ENCODE measurements around the gene MALAT1.
A peak's percentile ranks its signal among the peaks of the same experiment; 100 is the strongest.

The MALAT1 gene

DNA sequence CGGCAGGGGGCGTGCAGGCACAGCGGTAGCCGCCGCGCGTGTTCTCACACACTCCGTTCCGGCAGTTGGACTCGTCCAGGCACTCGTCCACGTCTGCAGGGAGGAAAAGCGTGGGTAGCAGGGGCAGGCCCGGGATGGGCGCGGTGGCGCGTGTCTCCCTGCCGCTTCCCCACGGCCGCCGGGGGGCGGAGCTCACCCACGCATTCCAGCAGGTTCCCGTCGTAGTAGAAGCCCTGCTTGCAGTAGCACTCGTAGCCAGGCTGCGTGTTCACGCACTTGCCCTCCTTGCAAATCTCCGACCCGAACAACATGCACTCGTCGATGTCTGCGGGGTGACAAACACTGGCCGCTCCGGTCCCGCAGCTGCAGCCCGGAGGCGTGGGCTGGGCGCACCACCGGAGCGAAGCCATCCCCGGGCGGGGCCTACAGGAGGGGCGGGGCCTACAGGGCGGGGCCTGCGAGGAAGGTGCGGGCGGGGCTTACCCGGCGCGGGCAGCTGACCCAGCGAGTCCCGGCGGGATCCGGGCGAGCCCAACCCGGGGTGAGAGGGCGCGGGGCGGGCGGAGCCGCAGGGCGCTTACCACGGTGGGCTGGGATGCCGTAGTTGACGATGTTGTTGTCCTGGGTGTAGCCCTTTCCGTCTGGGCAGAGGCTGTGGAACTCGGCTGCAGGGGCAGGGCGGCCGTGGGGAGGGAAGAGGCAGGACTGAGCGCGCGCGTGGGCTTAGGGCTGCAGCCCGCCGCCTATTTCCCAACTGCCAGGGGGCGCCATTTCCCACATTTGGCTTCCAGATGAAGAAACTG lies 41.6 kb downstream of the MALAT1 start:
- peak; percentile 79 for DNase-seq (ENCODE audit: low read depth)

GRCh38 chr11:65541093-65541982 lies 42.5 kb downstream of the MALAT1 start:
- DNase-seq (ENCODE audit: low read depth), result no peak

DNA sequence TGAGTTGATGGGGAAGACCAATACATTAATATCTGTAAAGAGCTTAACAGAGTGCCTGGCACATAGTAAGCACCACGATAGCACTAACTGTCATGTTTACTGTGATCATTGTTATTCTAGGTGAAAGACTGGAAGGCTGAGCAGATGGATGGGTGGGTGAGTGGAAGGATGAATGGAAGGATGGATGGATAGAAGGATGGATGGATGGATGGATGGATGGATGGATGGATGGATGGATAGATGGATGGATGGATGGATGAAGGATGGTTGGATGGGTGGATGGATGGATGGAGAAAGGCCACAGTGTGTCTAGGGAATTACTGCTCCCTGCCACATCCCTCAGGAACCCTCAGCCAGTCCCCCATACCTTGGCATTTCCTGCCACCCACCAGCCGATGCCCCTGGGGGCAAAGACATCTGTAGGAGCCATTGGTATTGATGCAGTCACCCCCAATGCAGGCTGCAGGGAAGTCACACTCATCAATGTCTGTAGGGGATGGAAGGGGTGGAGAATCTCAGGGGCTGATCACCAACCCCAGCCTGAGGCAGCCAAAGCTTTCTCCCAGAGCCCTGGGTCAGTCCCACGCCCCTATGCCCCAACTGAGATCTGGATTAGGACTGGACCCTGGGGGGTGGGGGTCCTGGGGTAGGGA lies 44.0 kb downstream of the MALAT1 start:
- no peak for DNase-seq (ENCODE audit: low read depth)

- DNase-seq (ENCODE audit: low read depth), result no peak
Measured at GRCh38 chr11:65545853-65546216, 47.0 kb downstream of the MALAT1 start.

DNA sequence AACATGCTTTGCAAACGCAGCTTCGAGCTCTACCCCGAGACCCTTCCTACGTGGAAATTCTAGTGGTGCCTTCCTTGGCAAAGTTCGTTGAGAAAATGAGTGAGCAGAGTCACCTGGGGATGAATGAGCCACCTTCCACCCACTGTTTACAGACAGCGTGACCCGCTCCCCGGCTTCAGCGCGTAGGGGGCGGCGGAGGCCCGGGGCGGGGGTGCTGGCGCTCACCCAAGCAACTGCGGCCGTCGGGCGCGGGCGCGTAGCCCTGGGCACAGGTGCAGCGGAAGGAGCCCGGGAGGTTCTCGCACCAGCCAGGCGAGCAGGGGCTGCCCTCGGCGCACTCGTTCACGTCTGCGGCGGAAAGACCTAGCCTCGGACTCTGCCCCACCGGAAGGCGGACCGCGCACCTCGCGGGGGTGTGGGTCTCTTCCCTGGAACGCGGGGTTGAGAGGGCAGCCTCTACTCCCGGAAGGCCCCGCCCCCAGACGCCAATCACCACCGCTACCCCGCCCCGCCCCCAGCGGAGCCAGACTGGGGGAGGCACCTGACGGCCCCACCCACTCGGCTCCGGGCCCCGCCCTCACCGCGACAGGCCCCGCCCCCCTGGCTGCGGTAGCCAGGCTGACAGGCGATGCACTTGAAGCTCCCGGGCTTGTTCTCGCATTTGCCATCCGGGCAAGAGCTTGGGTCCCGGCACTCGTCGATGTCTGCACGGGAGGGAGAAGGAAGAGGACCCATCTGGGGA lies 47.5 kb downstream of the MALAT1 start:
- peak; percentile 92 for DNase-seq (ENCODE audit: low read depth)

DNA sequence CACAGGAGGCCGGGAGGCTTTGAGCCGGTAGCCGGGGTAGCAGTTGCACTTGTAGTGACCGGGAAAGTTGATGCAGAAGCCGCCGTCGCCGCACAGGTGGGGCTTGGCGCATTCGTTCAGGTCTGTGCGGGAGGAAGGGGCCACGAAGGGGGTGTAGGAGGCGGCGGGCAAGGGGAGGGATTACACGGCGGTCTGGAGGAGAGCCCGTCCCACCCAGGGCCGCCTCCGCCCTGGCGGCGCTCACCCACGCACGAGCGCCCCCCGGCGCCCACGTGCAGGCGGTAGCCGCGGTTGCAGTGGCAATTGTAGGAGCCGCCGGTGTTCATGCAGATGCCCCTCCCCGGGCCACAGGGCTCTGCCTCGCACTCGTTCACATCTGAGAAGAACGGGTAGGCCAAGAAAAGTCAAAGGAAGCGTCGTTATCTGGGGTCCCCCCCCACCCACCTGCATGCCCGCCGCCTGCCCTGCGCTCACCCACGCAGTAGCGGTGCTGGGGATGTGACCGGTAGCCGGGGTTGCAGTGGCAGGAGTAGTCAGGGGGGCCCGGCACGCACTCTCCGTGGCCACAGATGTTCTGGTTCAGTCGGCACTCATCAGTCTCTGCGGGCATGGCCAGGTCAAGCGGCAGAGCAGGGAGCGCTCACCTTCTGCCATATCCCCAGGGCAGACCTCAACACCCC lies 48.7 kb downstream of the MALAT1 start:
- no peak for DNase-seq (ENCODE audit: low read depth)

- DNase-seq (ENCODE audit: low read depth), result no peak
Measured at GRCh38 chr11:65548395-65548794, 49.5 kb downstream of the MALAT1 start.

GRCh38 chr11:65549096-65549495 lies 50.3 kb downstream of the MALAT1 start:
- DNase-seq (ENCODE audit: low read depth), result no peak

- no peak for DNase-seq (ENCODE audit: low read depth)
Measured at GRCh38 chr11:65551572-65552387, 52.9 kb downstream of the MALAT1 start.

DNA sequence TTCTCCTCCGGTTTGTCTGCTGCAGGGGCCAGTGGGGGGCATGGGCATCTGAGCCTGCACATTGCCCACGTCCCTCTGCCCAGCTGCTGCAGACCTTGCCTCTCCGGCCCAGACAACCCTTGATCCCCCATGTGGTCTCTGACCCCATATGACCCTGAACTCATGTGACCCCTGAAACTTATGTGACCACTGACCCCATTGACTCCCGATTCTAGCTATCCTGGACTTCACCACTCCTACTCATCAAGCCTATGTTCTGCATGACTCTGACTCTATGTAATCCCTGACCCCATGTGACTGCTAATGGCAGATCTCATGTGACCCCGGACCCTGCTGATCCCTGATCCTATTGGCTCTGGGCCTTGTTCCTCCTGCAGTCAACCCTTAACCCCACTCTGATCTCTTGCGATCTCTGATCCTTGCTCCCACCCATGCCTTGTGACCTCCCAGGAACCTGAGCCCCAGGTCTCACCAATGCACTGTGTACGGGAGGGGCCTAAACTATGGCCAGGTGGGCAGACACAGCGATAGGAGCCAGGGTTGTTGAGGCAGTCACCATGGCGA lies 53.6 kb downstream of the MALAT1 start:
- DNase-seq (ENCODE audit: low read depth), result no peak

- DNase-seq (ENCODE audit: low read depth), result peak; percentile 99
Measured at GRCh38 chr11:65553301-65554001, 54.6 kb downstream of the MALAT1 start.

DNA sequence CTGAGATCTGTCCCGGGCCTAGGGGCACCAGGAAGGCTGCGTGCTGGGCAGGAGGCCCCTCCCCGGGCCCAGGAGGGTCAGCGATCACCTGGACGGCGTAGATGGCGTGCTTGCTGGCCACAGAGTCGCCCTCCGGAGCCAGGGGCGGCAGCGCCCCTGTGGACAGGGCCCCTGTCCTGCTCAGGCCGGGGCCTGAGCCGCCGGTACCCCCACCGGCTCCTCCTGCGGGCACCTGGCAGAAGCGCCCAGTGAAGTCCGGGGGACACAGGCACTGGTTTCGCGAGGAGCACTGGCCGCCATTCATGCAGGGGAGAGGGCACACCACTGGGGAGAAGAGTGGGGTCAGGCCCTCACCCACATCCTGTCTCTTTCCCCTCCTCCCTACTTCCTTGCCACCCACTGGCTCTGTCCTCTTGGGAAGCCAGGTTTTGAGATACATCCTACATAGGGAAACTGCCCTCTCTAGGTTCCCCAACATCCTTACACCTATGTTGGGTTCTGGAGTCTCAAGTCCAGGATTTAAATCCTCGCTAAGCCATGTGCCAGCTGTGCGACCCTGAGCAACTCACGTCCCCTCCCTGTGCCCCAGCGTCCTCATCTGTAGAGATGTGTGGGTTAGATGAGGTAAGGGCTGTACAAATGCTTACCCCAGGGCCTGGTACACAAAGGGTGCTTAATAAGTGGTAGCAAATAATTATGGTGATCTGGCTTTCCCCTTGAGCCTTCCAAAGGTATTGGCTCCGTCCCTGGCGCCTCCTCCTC lies 55.4 kb downstream of the MALAT1 start:
- DNase-seq (ENCODE audit: low read depth), result no peak

- no peak for DNase-seq (ENCODE audit: low read depth)
Measured at GRCh38 chr11:65554842-65555430, 56.1 kb downstream of the MALAT1 start.

GRCh38 chr11:65555693-65556231 lies 56.9 kb downstream of the MALAT1 start:
- DNase-seq (ENCODE audit: low read depth), result peak; percentile 92

Measured in CMK (cell line).